Cerebellar cortex (tissue), 1 donor: ENCODE results near the gene EXOC2.
"Not testable (repeated sequence)": the region's sequence is repeated elsewhere in the genome, so short reads cannot be mapped to it uniquely, and the experiment has no call there.

ENCODE experiments used
- DNase-seq: peaks from one replicate; pipeline ENCODE4 v3.0.0-alpha.2; 2015; ENCODE audit warnings: low spot score

EXOC2 gene

DNA sequence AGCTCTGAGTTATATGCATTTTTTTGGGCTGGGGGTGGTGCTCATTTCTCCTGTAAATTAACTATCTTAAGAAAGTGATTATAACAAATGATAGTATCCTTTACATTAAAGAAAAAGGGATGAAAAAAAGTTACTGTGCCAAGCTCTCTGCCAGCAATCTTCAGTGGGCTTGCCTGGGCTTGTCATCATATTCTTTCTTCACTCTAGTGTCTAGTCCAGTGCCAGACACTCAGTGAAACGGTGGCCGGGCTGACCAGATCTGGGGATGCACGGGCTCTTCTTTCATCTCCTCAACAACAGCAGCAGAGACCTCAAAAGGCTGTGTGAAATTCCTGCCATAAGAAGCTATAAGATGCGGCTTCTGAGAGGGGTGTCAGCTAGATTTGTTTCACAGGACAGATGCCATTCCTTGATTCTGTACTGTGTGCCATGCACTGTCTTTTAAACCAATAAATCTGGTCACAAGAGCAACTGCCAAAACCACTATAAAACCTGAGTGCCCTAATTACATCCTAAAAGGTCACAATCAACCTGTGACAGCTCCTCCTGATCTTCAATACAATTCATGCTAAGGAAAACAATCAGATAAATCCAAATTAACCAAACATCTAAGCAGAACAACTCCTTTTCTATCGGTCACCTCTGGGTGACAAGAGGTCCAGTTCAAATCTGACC lies 12.1 kb downstream of the EXOC2 start:
- DNase-seq: no peak

DNA sequence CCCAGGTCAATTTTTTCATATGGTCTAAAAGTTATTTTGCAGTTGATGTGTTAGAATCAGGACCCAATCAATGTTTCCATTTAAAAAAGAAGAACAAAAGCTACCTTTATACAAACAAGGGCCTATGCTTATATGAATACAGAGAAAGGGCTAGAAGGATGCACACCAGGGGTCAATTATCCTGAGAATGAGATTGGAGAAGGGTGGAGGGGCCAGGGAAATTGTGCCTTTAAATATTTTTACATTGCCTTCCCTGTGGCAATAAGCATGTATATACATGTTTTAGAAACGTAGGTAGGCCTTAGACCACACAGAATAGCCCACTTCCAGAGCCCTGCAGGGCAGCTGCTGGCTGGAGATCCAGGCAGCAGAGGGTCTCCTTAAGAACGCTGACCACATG lies 12.7 kb downstream of the EXOC2 start:
- no peak for DNase-seq

GRCh38 chr6:679282-679681 lies 13.7 kb downstream of the EXOC2 start:
- no peak for DNase-seq

DNA sequence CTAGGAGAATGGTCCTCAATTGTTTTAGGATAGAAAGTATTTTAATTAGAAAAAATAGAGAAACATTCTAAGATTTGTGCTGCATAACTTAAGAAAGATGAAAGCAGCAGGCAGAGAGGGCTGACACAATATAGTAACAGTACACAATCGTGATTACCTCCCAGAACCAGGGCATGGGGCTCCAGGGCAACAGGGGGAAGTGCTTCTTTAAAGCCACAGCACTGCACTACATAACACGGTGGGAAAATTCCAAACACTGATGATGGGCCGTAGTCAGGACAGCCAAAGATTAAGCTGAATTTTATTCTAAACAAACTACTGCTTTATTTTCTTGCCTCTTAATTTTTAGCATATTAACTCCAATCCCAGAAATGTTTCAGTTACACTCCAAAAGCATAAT lies 14.4 kb downstream of the EXOC2 start:
- DNase-seq: no peak

- no peak for DNase-seq
Measured at GRCh38 chr6:677919-678318, 15.0 kb downstream of the EXOC2 start.

- DNase-seq: no peak
Measured at GRCh38 chr6:674956-675355, 18.0 kb downstream of the EXOC2 start.

GRCh38 chr6:674406-674805 lies 18.5 kb downstream of the EXOC2 start:
- DNase-seq: no peak

DNA sequence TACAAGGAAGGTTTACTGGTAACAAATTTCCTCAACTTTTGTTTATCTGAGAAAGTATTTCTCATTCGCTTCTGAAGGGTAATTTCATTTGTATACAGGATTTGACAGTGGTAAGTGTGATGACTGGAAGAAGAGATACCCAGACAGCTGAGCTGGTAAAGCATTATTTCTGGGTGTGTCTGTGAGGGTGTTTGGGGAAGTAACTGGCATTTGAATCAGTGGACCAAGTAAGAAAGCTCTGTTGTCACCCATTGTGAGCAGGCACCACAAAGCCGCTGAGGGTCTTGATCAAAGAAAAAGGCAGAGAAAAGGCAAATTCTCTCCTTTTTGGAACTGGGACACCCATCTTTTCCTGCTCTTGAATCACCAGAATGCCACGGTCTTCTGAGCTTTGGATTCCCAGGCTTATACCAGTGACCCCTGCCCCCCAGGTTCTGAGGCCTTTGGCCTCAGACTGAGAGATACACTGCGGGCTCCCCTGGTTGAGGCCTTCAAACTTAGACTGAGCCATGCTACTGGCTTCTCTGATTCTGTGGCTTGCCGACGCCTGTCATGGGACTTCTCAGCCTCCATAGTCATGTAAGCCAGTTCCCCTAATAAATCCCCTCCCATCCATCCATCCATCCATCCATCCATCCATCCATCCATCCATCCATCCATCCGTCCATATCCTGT lies 25.5 kb downstream of the EXOC2 start:
- no peak for DNase-seq

- no peak for DNase-seq
Measured at GRCh38 chr6:665403-666267, 27.3 kb downstream of the EXOC2 start.

DNA sequence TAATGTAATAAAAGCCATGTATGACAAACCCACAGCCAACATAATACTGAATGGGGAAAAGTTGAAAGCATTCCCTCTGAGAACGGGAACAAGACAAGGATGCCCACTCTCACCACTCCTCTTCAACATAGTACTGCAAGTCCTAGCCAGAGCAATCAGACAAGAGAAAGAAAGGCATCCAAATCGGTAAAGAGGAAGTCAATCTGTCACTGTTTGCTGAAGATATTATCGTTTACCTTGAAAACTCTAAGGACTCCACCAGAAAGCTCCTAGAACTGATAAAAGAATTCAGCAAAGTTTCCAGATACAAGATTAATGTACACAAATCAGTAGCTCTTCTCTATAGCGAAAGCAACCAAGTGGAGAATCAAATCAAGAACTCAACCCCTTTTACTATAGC lies 29.2 kb downstream of the EXOC2 start:
- not testable (repeated sequence) for DNase-seq

GRCh38 chr6:659716-660581 lies 33.0 kb downstream of the EXOC2 start:
- DNase-seq: no peak

GRCh38 chr6:658244-658643 lies 34.7 kb downstream of the EXOC2 start:
- DNase-seq: no peak

DNA sequence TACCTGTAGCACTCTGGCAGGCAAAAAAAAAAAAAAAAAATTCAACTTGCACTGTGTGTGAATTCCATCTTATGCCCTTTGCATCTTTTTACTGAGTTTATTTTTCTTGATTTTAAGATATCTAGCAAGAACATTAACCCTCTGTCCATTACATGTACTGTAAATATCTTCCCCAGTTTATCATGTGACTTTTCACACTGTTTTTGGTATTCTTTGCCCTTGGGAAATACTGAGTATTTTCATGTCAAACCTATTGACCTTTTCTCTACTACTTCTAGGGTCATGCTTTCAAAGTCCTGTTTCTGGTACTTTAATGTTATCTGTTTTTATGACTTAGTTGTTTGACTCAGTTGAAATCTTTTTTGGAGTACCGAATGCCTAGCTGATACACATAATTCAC lies 35.2 kb downstream of the EXOC2 start:
- no peak for DNase-seq

- DNase-seq: no peak
Measured at GRCh38 chr6:656460-657252, 36.3 kb downstream of the EXOC2 start, which contains the start of gene HUS1B. Gene HUS1B (minus strand): TSS chr6:657100. CDS start chr6:656944, 156 bp downstream.

- no peak for DNase-seq
Measured at GRCh38 chr6:654136-654535, 38.8 kb downstream of the EXOC2 start.

DNA sequence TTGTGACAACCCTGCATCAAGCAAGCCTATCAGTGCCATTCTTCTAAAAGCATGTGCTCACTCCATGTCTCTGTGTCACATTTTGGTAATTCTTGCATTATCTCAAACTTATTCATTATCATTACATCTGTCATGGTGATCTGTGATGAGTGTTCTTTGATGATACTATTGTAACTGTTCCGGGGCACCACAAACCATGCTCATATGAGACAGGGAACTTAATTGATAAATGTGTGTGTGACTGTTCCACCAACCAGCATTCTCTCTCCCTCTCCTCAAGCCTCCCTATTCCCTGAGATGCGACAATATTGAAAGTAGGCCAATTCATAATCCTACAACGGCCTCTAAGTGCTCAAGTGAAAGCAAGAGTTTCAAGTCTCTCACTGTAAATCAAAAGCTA lies 40.1 kb downstream of the EXOC2 start:
- no peak for DNase-seq

GRCh38 chr6:650098-650497 lies 42.8 kb downstream of the EXOC2 start:
- no peak for DNase-seq

GRCh38 chr6:642805-643204 lies 50.1 kb downstream of the EXOC2 start:
- no peak for DNase-seq

DNA sequence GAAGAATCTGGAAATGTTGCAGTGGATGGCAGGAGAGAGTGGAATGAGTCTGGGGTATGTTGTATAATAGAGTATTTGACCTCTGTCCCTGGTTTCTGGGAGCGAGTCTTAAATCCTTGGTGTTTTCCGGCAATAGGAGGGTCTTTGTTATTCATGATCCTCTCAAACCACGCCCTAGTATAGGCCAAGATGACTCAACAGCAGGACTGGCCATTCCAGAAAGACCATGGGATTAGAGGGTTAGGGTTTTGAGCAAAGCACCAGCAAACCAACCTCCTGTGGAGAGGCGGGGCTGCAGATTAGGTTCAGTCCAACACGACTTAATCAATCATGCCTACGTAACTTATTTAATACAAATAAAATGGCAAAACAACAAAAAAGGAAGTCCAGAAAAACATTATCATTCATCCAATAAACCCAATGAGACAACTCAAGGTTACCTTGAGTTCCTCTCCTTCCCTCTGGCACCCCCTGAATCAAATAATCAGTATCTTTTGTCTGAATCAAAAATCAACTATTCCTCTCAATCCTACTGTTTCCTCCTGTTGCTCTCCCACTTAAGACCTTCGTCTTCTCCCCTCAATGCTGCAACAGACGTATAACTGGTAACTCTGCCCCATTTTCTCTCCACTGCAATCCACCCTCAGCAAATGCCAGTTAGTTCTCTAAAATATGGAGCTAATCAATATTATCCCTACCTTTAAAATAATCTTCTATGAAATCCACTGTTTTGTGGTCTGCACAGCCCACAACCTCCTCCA lies 51.5 kb downstream of the EXOC2 start:
- DNase-seq: no peak

GRCh38 chr6:636488-636887 lies 56.5 kb downstream of the EXOC2 start:
- DNase-seq: no peak
